OCI-LY1 (cell line): ENCODE results near the gene CBFA2T2.

Experiments used
- EZH2 ChIP-seq: fragments of 200-600 bp; sonication (generic), shearing (Covaris generic); IDR thresholded peaks from 2 replicates; pipeline ENCODE4 v1.8.0; 2017; ENCODE audit warnings: borderline replicate concordance, mixed run types, mild to moderate bottlenecking, antibody characterized with exemption, low read length, moderate library complexity, mixed read lengths
- TF ChIP-seq, protein P1 (sequence below): fragments of 200-600 bp; sonication (generic), shearing (Covaris generic); IDR thresholded peaks from 2 replicates; pipeline ENCODE4 v1.5.1; 2017; ENCODE audit warnings: mild to moderate bottlenecking, antibody characterized with exemption, low read length, moderate library complexity, mixed read lengths

DNA sequence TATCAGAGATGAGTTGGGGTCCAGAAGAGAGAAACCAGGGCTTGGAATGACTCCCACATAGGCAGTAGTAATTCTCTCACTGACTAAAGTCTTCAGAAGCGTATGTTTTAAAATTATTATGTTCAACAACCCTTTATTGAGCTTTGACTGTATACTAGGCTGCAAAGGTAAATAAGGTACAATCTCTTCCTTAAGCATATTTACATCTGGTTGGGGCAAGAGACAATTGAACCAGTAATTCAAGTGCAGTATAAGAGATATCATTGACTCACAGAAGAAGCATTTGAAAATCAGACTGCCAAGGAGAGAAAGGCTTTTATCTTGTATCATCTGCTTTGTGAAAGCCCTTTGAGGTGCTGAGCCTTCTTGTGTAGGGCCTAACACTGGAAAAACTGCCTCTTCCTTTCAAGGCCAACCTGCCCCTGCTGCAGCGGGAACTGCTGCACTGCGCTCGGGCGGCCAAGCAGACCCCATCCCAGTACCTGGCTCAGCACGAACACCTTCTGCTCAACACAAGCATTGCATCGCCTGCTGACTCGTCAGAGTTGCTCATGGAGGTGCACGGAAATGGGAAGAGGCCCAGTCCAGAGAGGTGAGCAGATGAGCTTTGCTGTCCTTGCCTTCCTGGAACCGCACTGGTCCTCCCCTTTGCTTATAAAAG is 132.9 kb downstream of the CBFA2T2 start:
- TF ChIP-seq, protein P1, sequence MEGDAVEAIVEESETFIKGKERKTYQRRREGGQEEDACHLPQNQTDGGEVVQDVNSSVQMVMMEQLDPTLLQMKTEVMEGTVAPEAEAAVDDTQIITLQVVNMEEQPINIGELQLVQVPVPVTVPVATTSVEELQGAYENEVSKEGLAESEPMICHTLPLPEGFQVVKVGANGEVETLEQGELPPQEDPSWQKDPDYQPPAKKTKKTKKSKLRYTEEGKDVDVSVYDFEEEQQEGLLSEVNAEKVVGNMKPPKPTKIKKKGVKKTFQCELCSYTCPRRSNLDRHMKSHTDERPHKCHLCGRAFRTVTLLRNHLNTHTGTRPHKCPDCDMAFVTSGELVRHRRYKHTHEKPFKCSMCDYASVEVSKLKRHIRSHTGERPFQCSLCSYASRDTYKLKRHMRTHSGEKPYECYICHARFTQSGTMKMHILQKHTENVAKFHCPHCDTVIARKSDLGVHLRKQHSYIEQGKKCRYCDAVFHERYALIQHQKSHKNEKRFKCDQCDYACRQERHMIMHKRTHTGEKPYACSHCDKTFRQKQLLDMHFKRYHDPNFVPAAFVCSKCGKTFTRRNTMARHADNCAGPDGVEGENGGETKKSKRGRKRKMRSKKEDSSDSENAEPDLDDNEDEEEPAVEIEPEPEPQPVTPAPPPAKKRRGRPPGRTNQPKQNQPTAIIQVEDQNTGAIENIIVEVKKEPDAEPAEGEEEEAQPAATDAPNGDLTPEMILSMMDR, result no peak
- TF ChIP-seq EZH2, result no peak
